Measurements from ENCODE around the gene ABCA3.

Gene ABCA3

GRCh38 chr16:2362218-2362617 lies 21.7 kb upstream of the ABCA3 start:
- TF ChIP-seq EGR1 (IDR thresholded peaks at IDR 0.05) (no peak), CREB1 (IDR thresholded peaks at IDR 0.05; ENCODE audit: low read depth) (no peak)

- no peak for TF ChIP-seq EGR1 (IDR thresholded peaks at IDR 0.05)
- no peak for TF ChIP-seq TAF1 (IDR thresholded peaks at IDR 0.05; ENCODE audit: low read depth)
- TF ChIP-seq TCF12 (IDR thresholded peaks at IDR 0.05; ENCODE audit: low read depth): no peak
- TF ChIP-seq CEBPB (IDR thresholded peaks at IDR 0.05): no peak
- no peak for TF ChIP-seq FOXM1 (IDR thresholded peaks at IDR 0.05; ENCODE audit: borderline replicate concordance, low read depth)
Observed at GRCh38 chr16:2361129-2361528, 20.6 kb upstream of the ABCA3 start.

- TF ChIP-seq EGR1 (IDR thresholded peaks at IDR 0.05) (no peak), EP300 (IDR thresholded peaks at IDR 0.05; ENCODE audit: borderline replicate concordance) (no peak), USF1 (IDR thresholded peaks at IDR 0.05) (no peak), TAF1 (IDR thresholded peaks at IDR 0.05; ENCODE audit: low read depth) (no peak), NFIC (IDR thresholded peaks at IDR 0.05) (no peak), FOXM1 (IDR thresholded peaks at IDR 0.05; ENCODE audit: borderline replicate concordance, low read depth) (no peak), CEBPB (IDR thresholded peaks at IDR 0.05) (no peak), YY1 (IDR thresholded peaks at IDR 0.05; ENCODE audit: low read depth) (no peak), RAD21 (IDR thresholded peaks at IDR 0.05; ENCODE audit: low read depth) (no peak), TEAD4 (IDR thresholded peaks at IDR 0.05) (no peak)
Observed at GRCh38 chr16:2359919-2360318, 19.4 kb upstream of the ABCA3 start.

GRCh38 chr16:2358811-2359210 lies 18.3 kb upstream of the ABCA3 start:
- no peak for TF ChIP-seq TAF1 (IDR thresholded peaks at IDR 0.05; ENCODE audit: low read depth)
- TF ChIP-seq CREB1 (IDR thresholded peaks at IDR 0.05; ENCODE audit: low read depth): no peak
- no peak for TF ChIP-seq TEAD4 (IDR thresholded peaks at IDR 0.05)
- TF ChIP-seq ZBTB7A (IDR thresholded peaks at IDR 0.05; ENCODE audit: low read depth): no peak
- no peak for TF ChIP-seq YY1 (IDR thresholded peaks at IDR 0.05; ENCODE audit: low read depth)
- TF ChIP-seq NFIC (IDR thresholded peaks at IDR 0.05): no peak
- TF ChIP-seq TCF12 (IDR thresholded peaks at IDR 0.05; ENCODE audit: low read depth): no peak
- no peak for TF ChIP-seq MAX (IDR thresholded peaks at IDR 0.05)
- TF ChIP-seq FOXM1 (IDR thresholded peaks at IDR 0.05; ENCODE audit: borderline replicate concordance, low read depth): no peak

GRCh38 chr16:2357331-2357730 lies 16.8 kb upstream of the ABCA3 start:
- TF ChIP-seq TAF1 (IDR thresholded peaks at IDR 0.05; ENCODE audit: low read depth) (no peak), EP300 (IDR thresholded peaks at IDR 0.05; ENCODE audit: borderline replicate concordance) (no peak), FOXM1 (IDR thresholded peaks at IDR 0.05; ENCODE audit: borderline replicate concordance, low read depth) (no peak), RAD21 (IDR thresholded peaks at IDR 0.05; ENCODE audit: low read depth) (no peak), REST (IDR thresholded peaks at IDR 0.05; ENCODE audit: low read depth) (no peak), MAX (IDR thresholded peaks at IDR 0.05) (no peak)

- TF ChIP-seq REST (IDR thresholded peaks at IDR 0.05; ENCODE audit: low read depth) (no peak), RAD21 (IDR thresholded peaks at IDR 0.05; ENCODE audit: low read depth) (no peak), YY1 (IDR thresholded peaks at IDR 0.05; ENCODE audit: low read depth) (no peak), TAF1 (IDR thresholded peaks at IDR 0.05; ENCODE audit: low read depth) (no peak), EGR1 (IDR thresholded peaks at IDR 0.05) (no peak), NFIC (IDR thresholded peaks at IDR 0.05) (no peak), EP300 (IDR thresholded peaks at IDR 0.05; ENCODE audit: borderline replicate concordance) (no peak), CEBPB (IDR thresholded peaks at IDR 0.05) (no peak), CREB1 (IDR thresholded peaks at IDR 0.05; ENCODE audit: low read depth) (no peak), ZBTB7A (IDR thresholded peaks at IDR 0.05; ENCODE audit: low read depth) (no peak), USF1 (IDR thresholded peaks at IDR 0.05) (no peak)
Observed at GRCh38 chr16:2350500-2350899, 10.0 kb upstream of the ABCA3 start.

- TF ChIP-seq TCF12 (IDR thresholded peaks at IDR 0.05; ENCODE audit: low read depth) (no peak), EP300 (IDR thresholded peaks at IDR 0.05; ENCODE audit: borderline replicate concordance) (no peak), ZBTB7A (IDR thresholded peaks at IDR 0.05; ENCODE audit: low read depth) (no peak), RAD21 (IDR thresholded peaks at IDR 0.05; ENCODE audit: low read depth) (no peak), REST (IDR thresholded peaks at IDR 0.05; ENCODE audit: low read depth) (no peak), CEBPB (IDR thresholded peaks at IDR 0.05) (no peak), TEAD4 (IDR thresholded peaks at IDR 0.05) (no peak), YY1 (IDR thresholded peaks at IDR 0.05; ENCODE audit: low read depth) (no peak), EGR1 (IDR thresholded peaks at IDR 0.05) (no peak), MAX (IDR thresholded peaks at IDR 0.05) (no peak)
Observed at GRCh38 chr16:2343211-2343610, 2.7 kb upstream of the ABCA3 start.

Data from Ishikawa (cell line).